Endothelial cell of umbilical vein (primary cell): Measurements from ENCODE around the gene PCDHGA8.

Source experiments
- EZH2 ChIP-seq: IDR thresholded peaks from 2 replicates; pipeline ENCODE4 v1.6.1; 2012; ENCODE audit warnings: borderline replicate concordance, low read depth, mild to moderate bottlenecking, moderate library complexity, low read length, inconsistent platforms; ENCODE audit not compliant: severe bottlenecking
- FOS ChIP-seq: IDR thresholded peaks from 2 replicates; pipeline ENCODE4 v1.6.1; 2011; ENCODE audit warnings: mild to moderate bottlenecking, low read length, moderate library complexity, borderline replicate concordance; ENCODE audit not compliant: insufficient read depth
- JUN ChIP-seq: IDR thresholded peaks from 2 replicates; pipeline ENCODE4 v1.6.1; 2011; ENCODE audit warnings: borderline replicate concordance, low read depth; ENCODE audit not compliant: insufficient read length, insufficient read depth
- TF ChIP-seq, protein P1 (sequence below), 2 donors: IDR thresholded peaks; 1 replicate in 1 of 2; 2 replicates in 1 of 2; pipeline ENCODE4 v1.5.1; 2011; ENCODE audit warnings: low read length in 2 of 2, mild to moderate bottlenecking in 2 of 2, moderate library complexity in 2 of 2, control low read depth in 1 of 2, inconsistent platforms in 1 of 2, low read depth in 1 of 2; ENCODE audit not compliant: insufficient read depth in 1 of 2; ENCODE audit errors: extremely low read depth in 1 of 2
- TF ChIP-seq, protein P2 (sequence below): IDR thresholded peaks from 2 replicates; pipeline ENCODE4 v1.6.1; 2011; ENCODE audit not compliant: insufficient read depth, insufficient read length

DNA sequence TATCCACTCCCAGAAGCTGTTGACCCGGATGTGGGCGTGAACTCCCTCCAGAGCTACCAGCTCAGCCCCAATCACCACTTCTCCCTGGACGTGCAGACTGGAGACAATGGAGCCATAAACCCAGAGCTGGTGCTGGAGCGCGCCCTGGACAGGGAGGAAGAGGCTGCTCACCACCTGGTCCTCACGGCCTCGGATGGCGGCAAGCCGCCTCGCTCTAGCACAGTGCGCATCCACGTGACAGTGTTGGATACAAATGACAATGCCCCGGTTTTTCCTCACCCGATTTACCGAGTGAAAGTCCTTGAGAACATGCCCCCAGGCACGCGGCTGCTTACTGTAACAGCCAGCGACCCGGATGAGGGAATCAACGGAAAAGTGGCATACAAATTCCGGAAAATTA, 834 bp downstream of the PCDHGA8 start:
- TF ChIP-seq, protein P1, sequence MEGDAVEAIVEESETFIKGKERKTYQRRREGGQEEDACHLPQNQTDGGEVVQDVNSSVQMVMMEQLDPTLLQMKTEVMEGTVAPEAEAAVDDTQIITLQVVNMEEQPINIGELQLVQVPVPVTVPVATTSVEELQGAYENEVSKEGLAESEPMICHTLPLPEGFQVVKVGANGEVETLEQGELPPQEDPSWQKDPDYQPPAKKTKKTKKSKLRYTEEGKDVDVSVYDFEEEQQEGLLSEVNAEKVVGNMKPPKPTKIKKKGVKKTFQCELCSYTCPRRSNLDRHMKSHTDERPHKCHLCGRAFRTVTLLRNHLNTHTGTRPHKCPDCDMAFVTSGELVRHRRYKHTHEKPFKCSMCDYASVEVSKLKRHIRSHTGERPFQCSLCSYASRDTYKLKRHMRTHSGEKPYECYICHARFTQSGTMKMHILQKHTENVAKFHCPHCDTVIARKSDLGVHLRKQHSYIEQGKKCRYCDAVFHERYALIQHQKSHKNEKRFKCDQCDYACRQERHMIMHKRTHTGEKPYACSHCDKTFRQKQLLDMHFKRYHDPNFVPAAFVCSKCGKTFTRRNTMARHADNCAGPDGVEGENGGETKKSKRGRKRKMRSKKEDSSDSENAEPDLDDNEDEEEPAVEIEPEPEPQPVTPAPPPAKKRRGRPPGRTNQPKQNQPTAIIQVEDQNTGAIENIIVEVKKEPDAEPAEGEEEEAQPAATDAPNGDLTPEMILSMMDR (IDR thresholded peaks at IDR 0.05; ENCODE audit: extremely low read depth in 1 of 2, insufficient read depth in 1 of 2, low read depth in 1 of 2, low read length in 2 of 2): no peak
- TF ChIP-seq, protein P2, sequence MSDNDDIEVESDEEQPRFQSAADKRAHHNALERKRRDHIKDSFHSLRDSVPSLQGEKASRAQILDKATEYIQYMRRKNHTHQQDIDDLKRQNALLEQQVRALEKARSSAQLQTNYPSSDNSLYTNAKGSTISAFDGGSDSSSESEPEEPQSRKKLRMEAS: no peak
- TF ChIP-seq FOS (no peak), EZH2 (no peak), JUN (no peak)
